GM12878 (cell line): ENCODE measurements around the gene RSPRY1. TPM values are rescaled to one million over a fixed set of nuclear protein-coding genes. Genes with fewer than 3 reads are reported as not detected.

Experiments used
- ATAC-seq: fragments of 200-7000 bp; cut with Tn5 transposase; 3 replicates; pipeline ENCODE4 v1.9.1; 2020; ENCODE audit warnings: mild to moderate bottlenecking, moderate library complexity
- BruUV-seq: library from RNA; stranded (reverse); fragments of 400-500 nt; replicated peaks from 2 replicates; lab custom pipeline; 2021; lab: Mats Ljungman, UMichigan
- CTCF ChIA-PET: fragments of 300-600 bp; sonication (Branson Sonifier 250); formaldehyde crosslinking; extraction: SDS; loops from one replicate; lab custom pipeline; 2021; ENCODE audit warnings: inconsistent platforms; lab: Yijun Ruan, JAX
- POLR2A ChIA-PET: fragments of 350-600 bp; formaldehyde crosslinking; extraction: SDS; loops from one replicate; lab custom pipeline; 2021; ENCODE audit warnings: inconsistent platforms; lab: Charles Lee
- RAD21 ChIA-PET: fragments of 300-600 bp; sonication (Branson Sonifier 250); formaldehyde crosslinking; loops from one replicate; lab custom pipeline; 2023; ENCODE audit warnings: antibody characterized with exemption; ENCODE audit not compliant: unreplicated experiment; lab: Charles Lee
- SMC1A ChIA-PET: fragments of 300-600 bp; sonication (Branson Sonifier 250); formaldehyde crosslinking; loops from one replicate; lab custom pipeline; 2023; ENCODE audit not compliant: unreplicated experiment, uncharacterized antibody; lab: Charles Lee
- DNase-seq: peaks from one replicate; pipeline ENCODE4 v3.0.0-alpha.2; 2011; ENCODE audit warnings: low read depth, low spot score
- FAIRE-seq: peaks from 3 replicates; lab custom pipeline; 2011; peaks lifted over from hg19 to GRCh38; lab: Jason Lieb, UNC
- H2AFZ ChIP-seq: 2 replicates; pipeline ENCODE4 v1.6.0; 2011; ENCODE audit warnings: low read depth, low read length, control low read depth; ENCODE audit not compliant: control insufficient read depth
- H3K27ac ChIP-seq: 2 replicates; pipeline ENCODE4 v1.5.1; 2011; ENCODE audit warnings: control low read depth; ENCODE audit not compliant: control insufficient read depth, insufficient read depth
- H3K27me3 ChIP-seq, 2 experiments: replicated peaks in 1 of 2; 2 replicates each; pipeline versions ENCODE4 v1.6.0 to v1.6.1; 2011; ENCODE audit warnings: low read length in 1 of 2; ENCODE audit not compliant: control insufficient read depth in 2 of 2, insufficient read depth in 2 of 2
- H3K36me3 ChIP-seq, 2 experiments: 2 replicates each; pipeline ENCODE4 v1.5.1; 2011; ENCODE audit warnings: low read length in 1 of 2; ENCODE audit not compliant: control insufficient read depth in 2 of 2, insufficient read depth in 2 of 2
- H3K4me1 ChIP-seq: 2 replicates; pipeline ENCODE4 v1.6.1; 2011; ENCODE audit warnings: mild to moderate bottlenecking, low read length, moderate library complexity, mixed read lengths; ENCODE audit not compliant: control insufficient read depth, insufficient read depth
- H3K4me2 ChIP-seq: 2 replicates; pipeline ENCODE4 v1.6.0; 2011; ENCODE audit warnings: control low read depth; ENCODE audit not compliant: control insufficient read depth, insufficient read depth
- H3K4me3 ChIP-seq: fragments of 200-600 bp; sonication (generic); 2 replicates; pipeline ENCODE4 v1.5.1; 2016
- H3K79me2 ChIP-seq: 2 replicates; pipeline ENCODE4 v1.6.0; 2011; ENCODE audit warnings: low read length; ENCODE audit not compliant: control insufficient read depth, insufficient read depth
- H3K9ac ChIP-seq: 2 replicates; pipeline ENCODE4 v1.8.0; 2011; ENCODE audit warnings: low read length, control low read depth, mixed read lengths; ENCODE audit not compliant: control insufficient read depth, insufficient read depth
- H3K9me3 ChIP-seq: replicated peaks from 3 replicates; pipeline ENCODE4 v1.5.1; 2011; ENCODE audit warnings: mild to moderate bottlenecking, low read length; ENCODE audit not compliant: control insufficient read depth, insufficient read depth
- H4K20me1 ChIP-seq: 2 replicates; pipeline ENCODE4 v1.6.0; 2011; ENCODE audit not compliant: control insufficient read depth, insufficient read depth
- BACH1 ChIP-seq: fragments of 450-650 bp; IDR thresholded peaks from 2 replicates; pipeline ENCODE4 v1.6.1; 2017; ENCODE audit warnings: mild to moderate bottlenecking, borderline replicate concordance
- BCL3 ChIP-seq: IDR thresholded peaks from 2 replicates; pipeline ENCODE4 v1.6.1; 2011; ENCODE audit warnings: borderline replicate concordance, low read depth, mild to moderate bottlenecking, moderate library complexity, low read length; ENCODE audit not compliant: insufficient read depth, poor library complexity, severe bottlenecking
- CBX3 ChIP-seq: fragments of 200-600 bp; sonication (generic); IDR thresholded peaks from 2 replicates; pipeline ENCODE4 v1.6.1; 2016; ENCODE audit warnings: low read depth, borderline replicate concordance
- CREB1 ChIP-seq: IDR thresholded peaks from 2 replicates; pipeline ENCODE4 v1.6.1; 2012; ENCODE audit warnings: low read depth, mild to moderate bottlenecking, inconsistent platforms
- FOXM1 ChIP-seq: IDR thresholded peaks from 2 replicates; pipeline ENCODE4 v1.6.1; 2012; ENCODE audit warnings: low read depth, mild to moderate bottlenecking, inconsistent platforms, low read length, moderate library complexity
- NFIC ChIP-seq: IDR thresholded peaks from 2 replicates; pipeline ENCODE4 v1.6.1; 2012; ENCODE audit warnings: low read depth, mild to moderate bottlenecking, inconsistent platforms, low read length, moderate library complexity
- NFYA ChIP-seq: IDR thresholded peaks from 2 replicates; pipeline ENCODE4 v1.6.1; 2011; ENCODE audit warnings: low read depth, mild to moderate bottlenecking, low read length, improper control_type of control experiment, borderline replicate concordance
- NKRF ChIP-seq: fragments of 450-650 bp; conservative IDR thresholded peaks from 2 replicates; pipeline ENCODE4 v1.6.1; 2017; ENCODE audit warnings: mild to moderate bottlenecking, moderate library complexity
- TBL1XR1 ChIP-seq: IDR thresholded peaks from 2 replicates; pipeline ENCODE4 v1.6.1; 2012; ENCODE audit warnings: low read depth, low read length, improper control_type of control experiment
- ZBTB33 ChIP-seq: fragments of 450-650 bp; IDR thresholded peaks from 2 replicates; pipeline ENCODE4 v1.6.1; 2017; ENCODE audit warnings: mild to moderate bottlenecking
- ZNF207 ChIP-seq: fragments of 450-650 bp; IDR thresholded peaks from 2 replicates; pipeline ENCODE4 v1.6.1; 2014; ENCODE audit warnings: antibody characterized with exemption, mild to moderate bottlenecking, borderline replicate concordance
- ZNF592 ChIP-seq: fragments of 450-650 bp; IDR thresholded peaks from 2 replicates; pipeline ENCODE4 v1.6.1; 2017; ENCODE audit warnings: mild to moderate bottlenecking, moderate library complexity
- ZNF622 ChIP-seq: fragments of 450-650 bp; IDR thresholded peaks from 2 replicates; pipeline ENCODE4 v1.6.1; 2017; ENCODE audit warnings: mild to moderate bottlenecking, inconsistent platforms
- whole genome bisulfite sequencing: methylation state at CpG from one replicate; pipeline ENCODE4 v1.1.6; 2016; ENCODE audit warnings: low lambda C conversion rate; ENCODE audit not compliant: insufficient replicate concordance, insufficient coverage; ENCODE audit errors: missing lambda C conversion rate; 5-methylcytosine and 5-hydroxymethylcytosine counted together
- in situ Hi-C: fragments of 300-500 bp; cut with MboI; formaldehyde crosslinking; loops from 9 replicates; pipeline ENCODE4 v1.14.3; 2018; ENCODE audit warnings: mixed read lengths
- intact Hi-C: fragments of 100-400 bp; cut with micrococcal nuclease; formaldehyde crosslinking; loops from one replicate; pipeline ENCODE4 v1.14.2; 2022; ENCODE audit not compliant: unreplicated experiment
- polyA plus RNA-seq, 11 experiments: library from polyadenylated mRNA; depleted of rRNA in 4 of 11; unstranded in 6 of 11; stranded (reverse) in 5 of 11; fragments of >200 nt; fragmentation: Nextera tagmentation in 4 of 11; fragmentation: Illumina TruSeq in 1 of 11; extraction: Ambion mirVana in 4 of 11; extraction: Trizol in 1 of 11; gene quantifications; 1 replicate in 1 of 11; 2 replicates in 10 of 11; pipeline versions ENCODE4 v1.2.1 to v1.2.3, GENCODE V29; 2011 to 2016; ENCODE audit warnings: inconsistent platforms in 2 of 11, missing spikeins in 2 of 11, low read depth in 1 of 11
- total RNA-seq, 4 experiments: library from RNA; depleted of rRNA in 3 of 4; stranded (reverse); fragments of >200 nt in 3 of 4; fragmentation: Illumina TruSeq in 1 of 4; extraction: Trizol in 1 of 4; gene quantifications; 2 replicates each; pipeline versions ENCODE4 v1.2.1 to v1.2.3, GENCODE V29; 2013 to 2021

RSPRY1 gene
- total and polyA plus RNA-seq, 10 of the 15 experiments (the other 5 are each of a cell fraction or from before 2014, with no cell fraction given), result 18.5 to 57.0 (median 41.2) TPM

- no peak overlapping the region for H3K27ac ChIP-seq
- ATAC-seq, result no peak
- no peak overlapping the region for H3K4me3 ChIP-seq
- H3K79me2 ChIP-seq, result no peaks in the 10 kb centered on the region
- no peak overlapping the region for H3K9ac ChIP-seq
- no peaks in the 10 kb centered on the region for H3K36me3 ChIP-seq
- CTCF ChIA-PET, result no interaction called here
- intact Hi-C loops (no loop called here), in situ Hi-C loops (no loop called here)
- FAIRE-seq, result no peak
- RAD21 ChIA-PET, result no interaction called here
- SMC1A ChIA-PET, result no interaction called here
- H3K27me3 ChIP-seq, result no peaks in the 10 kb centered on the region
- BruUV-seq, result no TSS peak
- H3K4me2 ChIP-seq, result no peak overlapping the region
- H2AFZ ChIP-seq, result no peak overlapping the region
- H3K4me1 ChIP-seq, result no peaks in the 10 kb centered on the region
- no peak for DNase-seq
- no peaks in the 10 kb centered on the region for H3K9me3 ChIP-seq
- no peaks in the 10 kb centered on the region for H4K20me1 ChIP-seq
- POLR2A ChIA-PET, result no interaction called here
- 43% methylated on average over 5 of the region's 5 CpGs for WGBS
- no peak for TF ChIP-seq TBL1XR1
- no peak for TF ChIP-seq BACH1
- TF ChIP-seq NFIC, result no peak
- TF ChIP-seq ZBTB33, result no peak
- TF ChIP-seq CREB1, result no peak
- no peak for TF ChIP-seq ZNF592
- TF ChIP-seq ZNF207, result no peak
- no peak for TF ChIP-seq FOXM1
- TF ChIP-seq NKRF, result no peak
- no peak for TF ChIP-seq NFYA
- TF ChIP-seq ZNF622, result no peak
- no peak for TF ChIP-seq CBX3
- TF ChIP-seq BCL3, result no peak
Measured at GRCh38 chr16:57271867-57272495, 85.9 kb downstream of the RSPRY1 start.
